Skin of body (tissue), 2 donors: ENCODE data around the gene BCL2. TPM values are rescaled to one million over a fixed set of nuclear protein-coding genes. Genes with fewer than 3 reads are reported as not detected.
A peak's percentile ranks its signal among the peaks of the same experiment; 100 is the strongest.
"Not testable (repeated sequence)": the region's sequence is repeated elsewhere in the genome, so short reads cannot be mapped to it uniquely, and the experiment has no call there.

Experiments used
- DNase-seq: peaks from one replicate; lab custom pipeline; 2025; lab: John Stamatoyannopoulos, UW
- total RNA-seq: library from RNA; depleted of rRNA; stranded (reverse); fragments of >200 nt; gene quantifications from one replicate; pipeline ENCODE4 v1.2.3, GENCODE V29; 2014

The BCL2 gene
- 32.2 TPM for total RNA-seq

DNA sequence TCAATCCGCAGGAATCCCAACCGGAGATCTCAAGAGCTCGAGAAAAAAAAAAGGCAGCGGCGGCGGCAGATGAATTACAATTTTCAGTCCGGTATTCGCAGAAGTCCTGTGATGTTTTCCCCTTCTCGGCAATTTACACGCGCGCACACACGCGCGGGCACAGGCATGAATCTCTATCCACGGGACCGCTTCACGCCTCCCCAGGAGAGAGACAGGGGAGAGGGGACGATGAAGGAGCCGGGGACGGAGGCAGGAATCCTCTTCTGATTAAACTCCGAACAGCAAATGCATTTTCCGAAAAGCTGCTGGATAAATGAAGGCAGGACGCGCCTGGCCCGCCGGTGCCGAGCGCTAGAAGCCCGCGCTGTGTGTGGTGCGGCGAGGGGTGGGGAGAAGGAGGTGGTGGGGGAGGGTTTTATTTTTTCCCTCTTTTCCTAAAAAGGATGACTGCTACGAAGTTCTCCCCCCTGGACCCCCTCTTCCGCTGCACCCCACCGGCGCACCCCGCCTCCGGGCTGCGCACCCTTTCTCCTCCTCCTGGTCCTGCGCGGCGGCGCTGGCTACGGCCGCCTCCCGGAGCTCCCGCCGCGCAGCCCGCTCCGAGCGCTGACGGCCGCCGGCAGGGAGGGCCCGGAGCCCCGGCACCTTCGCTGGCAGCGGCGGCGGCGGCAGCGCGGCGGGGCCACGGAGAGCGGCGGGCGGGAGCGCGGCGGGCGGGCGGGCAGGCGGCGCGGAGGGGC lies at the start of gene BCL2:
Gene BCL2, minus strand, starts transcription at position 387 of the 740 bp plus-strand sequence.
- peak; percentile 51 for DNase-seq

DNA sequence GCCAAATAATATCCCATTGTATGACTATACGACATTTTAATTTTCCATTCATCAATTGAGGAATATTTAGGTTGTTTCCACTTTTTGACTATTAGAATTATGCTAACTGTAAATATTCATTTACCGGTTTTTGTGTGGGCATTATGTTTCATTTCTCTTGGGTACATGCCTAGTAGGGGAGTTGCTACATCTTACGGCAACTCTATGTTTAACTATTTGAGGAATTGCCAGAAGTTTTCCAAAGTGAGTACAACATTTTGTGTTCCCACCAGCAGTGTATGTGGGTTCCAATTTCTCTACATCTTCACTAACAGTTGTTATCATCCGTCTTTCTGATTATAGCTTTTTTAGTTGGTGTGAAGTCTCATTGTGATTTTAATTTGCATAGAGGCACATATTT lies 49.0 kb upstream of the BCL2 start:
- DNase-seq, result no peak

DNA sequence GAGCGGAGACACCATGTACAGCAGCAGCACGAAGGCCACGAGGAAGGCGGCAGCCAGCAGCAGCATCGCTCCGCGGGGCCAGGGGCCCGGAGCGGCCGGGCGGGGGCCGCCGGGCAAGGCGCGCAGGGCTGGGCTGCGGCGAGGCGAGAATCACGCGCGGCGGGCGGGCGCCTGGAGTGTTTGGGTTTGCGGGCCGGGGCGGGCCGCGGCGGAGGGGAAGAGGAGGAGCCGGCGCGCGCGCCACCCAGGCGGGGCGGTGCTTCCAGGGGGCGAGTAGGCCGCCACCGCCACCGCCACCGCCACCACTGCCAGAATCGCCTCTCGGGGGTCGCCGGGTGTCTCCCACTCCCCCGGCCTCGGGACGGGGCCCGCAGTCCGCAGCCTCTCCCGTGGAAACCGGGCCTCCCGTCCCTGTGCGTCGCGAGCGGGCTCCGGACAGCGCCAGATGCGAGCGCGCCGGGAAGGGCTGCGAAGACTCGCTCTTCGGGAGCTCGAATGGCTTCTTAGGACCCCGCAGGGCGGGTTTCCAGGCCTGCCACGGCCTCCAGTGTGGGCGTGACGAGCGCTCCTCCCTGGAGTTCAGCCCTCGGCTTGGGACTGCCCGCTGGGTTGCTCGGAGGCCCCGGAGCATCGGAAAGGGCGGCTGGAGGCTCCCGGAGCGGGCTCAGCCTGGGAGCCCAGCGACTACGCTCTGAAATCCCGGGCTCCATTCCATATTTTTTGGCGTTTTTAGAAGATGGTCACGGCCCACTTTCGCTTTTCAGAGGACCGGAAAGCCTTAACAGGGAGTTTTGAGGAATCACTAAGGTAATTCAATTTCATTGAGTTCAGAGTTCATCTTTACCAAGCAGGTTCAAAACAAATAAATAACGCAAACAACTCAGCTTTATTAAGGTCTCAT lies 47.7 kb upstream of the BCL2 start, which contains the start of gene KDSR:
Gene KDSR, minus strand, starts transcription at position 154 of the 901 bp plus-strand sequence. Its CDS starts 88 bp downstream, at position 66.
- DNase-seq, result peak; percentile 98

DNA sequence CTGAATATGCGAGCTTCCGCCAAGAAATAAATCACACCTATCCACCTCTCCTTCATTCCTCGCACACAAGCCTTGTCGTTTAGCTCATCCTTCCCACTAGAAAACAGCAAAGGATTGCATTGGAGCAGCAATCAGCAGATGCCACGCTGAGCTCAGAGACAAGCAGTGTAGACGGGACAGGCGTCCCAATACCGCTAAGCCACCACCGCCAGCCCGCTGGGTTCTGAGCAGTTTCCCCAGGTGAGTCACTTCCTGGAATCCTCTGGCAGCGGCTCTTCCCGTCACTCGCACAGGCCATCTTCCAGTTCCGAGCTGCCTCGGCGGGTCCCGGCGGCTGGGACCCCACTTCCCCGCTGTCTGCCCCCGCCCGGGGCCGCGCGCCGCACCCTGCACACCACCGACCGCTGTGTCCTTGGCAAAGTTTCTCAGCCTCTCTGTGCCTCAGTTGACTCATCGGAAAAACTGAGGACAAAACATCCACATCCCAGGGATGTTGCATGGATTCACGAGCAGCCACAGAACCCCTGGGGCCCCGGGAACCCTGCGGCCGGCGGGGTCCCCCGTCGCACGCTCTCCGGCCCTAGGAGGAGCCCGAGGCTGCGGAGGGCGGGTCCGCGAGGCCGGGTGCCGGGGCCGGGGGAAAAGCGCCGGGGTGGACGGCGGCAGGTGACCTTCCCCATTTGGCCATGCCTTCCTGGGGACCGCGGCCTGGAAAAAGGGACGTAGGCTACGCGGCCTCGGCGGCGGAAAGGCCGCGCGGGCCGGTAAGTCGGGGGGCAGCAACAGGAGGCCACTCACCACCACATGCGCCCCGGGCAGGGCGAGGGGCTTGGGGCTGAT lies 46.9 kb upstream of the BCL2 start:
- DNase-seq, result no peak

DNA sequence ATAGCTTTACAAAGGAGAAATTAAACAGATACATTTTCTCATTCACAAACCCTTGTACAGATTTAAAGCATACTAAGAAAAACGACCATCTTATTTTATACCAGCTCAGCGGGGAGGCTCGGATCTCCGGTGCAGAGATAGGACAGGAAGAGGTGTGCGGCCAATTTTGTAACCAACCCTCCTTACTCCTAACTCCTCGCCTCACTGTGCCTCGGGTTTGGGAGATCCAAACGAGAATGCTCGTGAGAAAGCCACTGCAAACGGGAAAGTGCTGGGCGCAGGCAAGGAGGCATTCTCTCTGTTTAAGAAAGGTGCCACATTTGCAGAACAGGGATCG lies 46.3 kb upstream of the BCL2 start:
- no peak for DNase-seq

DNA sequence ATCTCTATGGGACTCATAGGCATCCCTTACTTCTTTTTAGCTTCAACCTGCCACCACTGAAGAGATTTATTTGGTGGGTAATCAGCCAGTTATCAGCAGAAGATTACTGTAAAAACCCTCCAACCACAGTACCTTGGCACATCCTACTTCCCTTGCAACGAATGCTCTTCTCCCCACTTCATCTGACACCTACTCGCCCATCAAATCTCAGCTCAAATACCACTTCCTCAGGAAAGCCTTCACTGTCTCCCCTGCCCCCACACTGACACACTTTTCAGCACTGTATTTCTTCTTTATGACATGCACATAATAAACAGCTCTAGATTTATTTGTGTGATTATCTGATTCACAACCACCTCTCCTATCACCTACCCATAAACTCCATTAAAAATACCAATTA lies 44.4 kb upstream of the BCL2 start:
- DNase-seq, result no peak

DNA sequence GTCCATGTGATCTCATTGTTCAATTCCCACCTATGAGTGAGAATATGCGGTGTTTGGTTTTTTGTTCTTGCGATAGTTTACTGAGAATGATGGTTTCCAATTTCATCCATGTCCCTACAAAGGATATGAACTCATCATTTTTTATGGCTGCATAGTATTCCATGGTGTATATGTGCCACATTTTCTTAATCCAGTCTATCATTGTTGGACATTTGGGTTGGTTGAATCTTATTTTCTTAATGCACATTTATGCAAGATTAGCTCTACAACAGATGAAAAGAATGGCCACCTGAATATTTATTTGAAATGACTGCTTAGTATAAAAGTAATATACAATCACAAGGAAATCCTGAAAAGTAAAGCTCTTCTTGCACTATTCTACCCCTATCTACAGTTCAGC lies 43.9 kb upstream of the BCL2 start:
- not testable (repeated sequence) for DNase-seq

DNA sequence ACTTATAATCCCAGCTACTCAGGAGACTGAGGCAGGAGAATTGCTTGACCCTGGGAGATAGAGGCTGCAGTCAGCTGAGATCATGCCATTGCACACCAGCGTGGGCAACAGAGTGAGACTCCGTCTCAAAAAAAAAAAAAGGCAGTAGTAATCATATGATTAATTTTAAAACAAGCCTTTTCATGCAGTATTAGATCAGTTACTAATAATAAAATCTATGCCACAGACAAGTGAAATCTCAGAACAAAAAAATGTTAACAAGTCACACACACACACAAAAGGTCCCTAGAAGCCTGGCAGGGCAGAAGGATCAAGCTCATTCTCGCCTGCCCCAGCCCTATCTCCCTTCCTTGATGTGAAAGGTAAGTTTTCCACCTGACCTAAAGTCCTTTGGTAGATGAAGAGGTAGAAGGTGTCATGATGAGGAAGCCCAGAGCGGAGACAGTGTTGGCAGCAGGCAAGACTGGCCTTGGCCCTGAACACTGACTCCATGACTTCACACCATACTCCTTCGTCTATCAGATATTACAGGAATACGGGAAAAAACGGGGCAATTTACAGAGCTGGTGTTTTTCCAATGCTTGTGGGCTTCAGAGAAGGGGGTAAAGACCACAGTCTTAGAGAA lies 36.8 kb upstream of the BCL2 start:
- no peak for DNase-seq

DNA sequence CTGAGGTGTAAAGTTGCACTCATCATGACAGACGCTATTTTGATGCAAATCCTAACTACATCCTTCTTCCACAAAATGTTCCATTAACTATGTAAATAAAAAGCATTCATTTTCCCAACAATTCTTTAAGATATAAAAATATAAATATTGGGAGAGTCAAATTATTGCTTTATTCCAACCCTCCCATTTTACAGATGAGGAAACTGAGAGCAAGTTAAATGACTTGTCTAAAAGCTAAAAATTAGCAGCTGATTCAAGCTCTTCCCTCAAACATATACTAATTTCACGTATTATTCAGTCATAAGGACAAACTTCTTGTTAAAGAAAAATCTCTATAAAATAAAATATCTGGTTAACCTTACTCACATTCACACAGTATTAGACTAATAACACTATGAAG lies 30.7 kb upstream of the BCL2 start:
- no peak for DNase-seq

DNA sequence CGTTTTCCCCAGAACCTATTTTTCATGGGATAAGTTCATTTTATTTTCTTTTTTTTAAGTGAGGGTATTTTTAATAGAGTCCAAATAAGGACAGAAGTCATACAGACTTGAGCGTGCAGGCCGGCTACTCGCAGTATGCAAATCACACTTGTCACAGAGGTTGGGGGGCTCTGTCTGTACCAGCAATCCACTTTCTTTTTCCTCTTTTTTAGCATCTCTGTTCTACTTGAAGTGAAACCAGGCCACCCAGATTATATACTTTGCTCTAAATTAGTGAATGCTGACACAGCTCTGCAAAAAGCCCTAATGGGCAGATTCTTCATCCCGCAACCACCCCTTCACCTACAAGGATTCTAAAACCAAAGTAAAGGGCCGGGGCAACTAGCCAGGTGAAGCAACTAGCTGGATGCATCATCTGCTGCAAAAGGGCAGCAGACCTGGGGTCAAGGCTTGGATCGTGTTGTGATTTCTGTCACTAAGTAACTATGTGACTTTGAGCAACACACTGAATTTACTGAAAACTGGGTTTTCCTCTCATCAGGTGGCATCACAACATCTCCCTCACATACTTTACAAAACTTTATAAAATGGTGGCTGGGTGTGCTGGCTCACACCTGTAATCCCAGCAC lies 29.1 kb upstream of the BCL2 start:
- DNase-seq, result no peak

DNA sequence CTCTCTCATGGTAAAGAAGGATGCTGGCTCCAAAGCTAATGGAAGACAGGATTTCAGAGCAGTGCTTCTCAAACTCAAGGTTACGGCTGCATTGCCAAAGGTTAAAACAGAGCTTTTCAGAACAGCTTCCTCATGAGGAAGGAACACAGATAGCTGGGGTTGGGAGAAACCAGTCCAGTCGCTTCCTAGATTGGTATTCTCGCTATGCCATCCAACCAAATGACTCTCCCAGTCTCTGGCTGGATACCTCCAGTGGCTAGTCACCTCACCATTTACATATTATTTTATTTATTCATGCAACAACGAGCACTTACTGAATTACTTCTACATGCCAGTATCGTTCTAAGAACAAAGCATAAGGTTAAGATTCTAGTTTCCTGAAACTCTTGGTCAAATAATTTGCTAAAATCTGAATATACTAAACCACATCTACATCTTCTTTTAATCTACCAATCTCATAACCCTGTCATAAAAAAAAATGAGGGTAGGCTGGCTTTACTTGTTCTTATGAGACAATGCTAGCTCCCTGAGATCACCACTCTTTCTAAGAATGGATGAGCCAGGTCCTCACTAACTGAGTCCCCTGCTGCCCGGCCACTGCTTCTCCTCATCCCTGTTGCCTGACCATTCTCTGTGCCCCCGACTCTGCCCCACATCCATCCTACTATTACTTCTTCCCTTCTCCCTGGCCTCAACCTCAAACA lies 27.1 kb upstream of the BCL2 start:
- DNase-seq, result no peak

DNA sequence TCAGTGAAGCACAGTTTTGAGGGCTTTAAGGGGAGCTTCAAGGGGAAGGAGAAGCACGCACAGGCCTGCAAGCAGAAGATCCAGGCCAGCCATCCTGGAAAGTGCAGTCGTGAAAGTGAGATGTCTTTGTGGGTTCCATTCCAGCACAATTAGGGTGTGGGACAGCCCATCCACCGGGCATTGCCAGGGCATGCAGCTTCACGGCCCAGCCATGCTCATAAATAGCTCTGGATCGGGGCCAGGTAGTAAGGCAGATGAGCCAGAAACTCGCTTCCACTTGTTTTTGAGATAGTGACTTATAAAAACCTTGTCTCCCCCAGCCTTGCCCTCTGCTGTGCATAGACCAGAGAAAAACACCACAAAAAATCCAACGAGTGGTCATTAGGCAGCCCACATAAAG lies 26.5 kb upstream of the BCL2 start:
- DNase-seq, result no peak

DNA sequence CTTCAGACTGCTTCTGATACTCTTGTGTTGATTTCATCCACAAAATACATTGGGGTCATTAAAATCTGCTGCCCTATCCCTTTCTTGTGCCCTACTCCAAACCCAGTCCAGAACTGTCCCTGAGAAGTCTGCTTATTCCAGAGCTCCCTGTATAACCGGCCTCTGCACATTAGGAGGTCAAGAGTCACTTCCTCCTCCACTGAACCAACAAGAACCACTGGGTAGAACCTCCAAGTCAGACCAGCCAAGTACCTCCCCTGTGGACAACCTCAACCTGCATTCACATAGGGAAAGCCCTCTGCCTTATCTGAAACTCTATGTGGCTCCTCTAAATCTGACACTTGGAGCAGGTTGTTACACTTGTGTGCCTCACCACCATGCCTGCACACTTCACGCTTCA lies 25.3 kb upstream of the BCL2 start:
- no peak for DNase-seq

DNA sequence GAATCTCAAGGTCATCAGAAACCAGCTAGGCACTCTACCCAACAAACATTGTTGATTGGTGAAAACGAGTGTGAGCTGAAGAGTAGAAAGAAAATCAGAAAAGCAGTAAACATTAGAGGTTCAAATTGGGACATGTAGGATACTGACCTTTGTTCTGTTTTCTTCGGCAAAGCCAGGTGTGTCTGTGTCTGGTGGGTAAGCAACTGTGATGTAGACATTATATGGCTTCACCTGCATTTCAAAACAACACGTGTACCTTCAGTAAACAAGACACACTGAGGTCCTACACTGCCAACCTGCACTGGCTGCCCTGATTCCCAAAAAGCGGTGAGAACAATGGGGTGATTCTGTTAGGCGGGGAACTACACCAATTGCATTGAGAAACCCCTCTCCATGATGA lies 24.7 kb upstream of the BCL2 start:
- no peak for DNase-seq

DNA sequence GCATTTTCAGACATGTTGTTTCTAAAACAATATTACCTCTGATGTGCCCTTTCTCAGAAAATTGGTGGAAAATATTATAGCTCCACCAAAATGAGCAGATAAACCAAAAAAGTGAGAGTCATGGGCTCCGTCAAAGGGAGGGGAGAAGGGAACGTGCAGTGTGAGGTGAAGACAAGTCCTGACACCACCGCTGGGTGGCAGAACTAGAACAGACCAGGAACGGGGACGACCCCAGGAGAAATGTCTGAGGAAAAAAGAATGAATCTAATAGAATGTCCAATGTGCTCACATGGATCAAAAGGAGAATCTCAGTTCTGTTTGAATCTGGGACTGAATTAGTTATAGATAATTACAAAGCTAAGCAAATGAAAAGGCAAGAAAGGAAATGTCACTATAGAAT lies 22.6 kb upstream of the BCL2 start:
- DNase-seq, result peak; percentile 10

DNA sequence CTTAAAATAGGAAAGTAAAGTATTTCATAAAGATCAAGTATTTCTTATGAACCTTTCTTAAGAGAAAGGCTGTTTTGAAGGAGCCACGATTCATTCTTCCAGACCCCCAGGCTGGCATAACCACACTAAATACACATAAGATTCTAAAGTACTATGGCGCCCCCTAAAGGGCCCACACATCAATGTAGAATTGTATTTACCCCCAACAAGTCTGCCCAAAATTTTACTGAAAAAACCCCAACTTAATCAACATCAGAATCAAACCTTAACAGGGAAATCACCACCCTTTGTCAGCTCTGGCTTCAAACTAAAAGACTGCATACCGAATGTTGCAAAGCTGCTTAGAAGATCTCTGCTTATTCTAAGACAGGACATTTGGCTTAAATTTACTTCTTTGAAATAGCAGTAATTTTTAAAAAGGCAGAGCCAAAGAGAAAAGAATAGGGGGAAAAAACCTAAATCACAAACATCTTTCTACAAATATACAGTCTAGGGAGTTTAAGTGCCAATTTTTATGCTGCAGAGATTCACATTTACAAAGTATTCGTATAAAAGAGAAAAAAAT lies 20.4 kb upstream of the BCL2 start:
- DNase-seq, result peak; percentile 74

DNA sequence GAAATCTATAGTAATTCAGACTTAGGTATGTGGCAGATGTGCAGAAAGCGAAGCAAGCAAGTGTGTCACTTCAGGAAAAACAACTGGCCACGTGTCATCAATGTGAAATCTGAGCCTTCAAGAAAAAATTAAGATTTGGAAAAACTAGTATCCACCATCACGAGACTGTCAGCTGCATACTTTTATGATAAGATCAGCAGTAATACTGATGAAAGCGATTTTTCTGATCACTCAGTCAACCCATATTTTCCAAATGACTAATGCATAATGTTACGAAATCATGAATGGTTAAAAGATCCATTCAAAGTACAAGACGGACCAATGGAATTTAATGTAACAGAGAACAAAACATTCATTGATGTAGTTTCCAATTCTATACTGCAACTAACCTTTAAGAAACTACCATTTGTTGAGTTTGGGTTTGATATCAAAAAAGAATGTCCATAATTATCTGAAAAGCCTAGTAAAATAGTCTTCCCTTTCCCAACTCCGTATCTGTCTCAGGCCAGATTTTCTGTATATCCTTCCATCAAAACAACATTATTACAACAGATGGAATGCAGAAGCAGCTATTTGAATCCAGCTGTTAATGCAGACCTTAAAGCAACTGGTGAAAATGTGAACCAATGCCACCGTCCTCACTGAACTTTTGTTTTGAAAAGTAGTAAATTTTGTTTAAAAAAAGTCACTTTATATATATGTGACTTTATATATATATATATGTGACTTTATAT lies 17.0 kb upstream of the BCL2 start:
- peak; percentile 95 for DNase-seq

DNA sequence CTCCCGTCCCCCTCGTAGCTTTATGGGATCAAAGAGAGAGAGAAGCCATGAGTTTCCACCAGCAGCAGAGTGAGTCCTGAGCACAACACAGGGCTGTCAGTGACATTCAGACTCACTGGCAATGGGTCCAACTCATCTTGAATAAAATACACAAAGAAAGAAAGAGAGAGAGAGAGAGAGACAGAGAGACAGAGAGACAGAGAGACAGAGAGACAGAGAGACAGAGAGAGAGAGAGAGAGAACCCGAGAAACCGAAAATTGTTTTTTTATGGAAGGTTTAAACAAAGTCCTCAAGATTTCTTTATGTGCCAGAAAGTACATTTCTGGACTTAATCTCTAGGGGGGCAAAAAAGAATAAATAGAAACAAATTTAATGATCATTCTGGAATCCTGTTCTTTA lies 11.5 kb upstream of the BCL2 start:
- DNase-seq, result no peak
